Measurements from ENCODE around the gene USP14. TPM values are rescaled to one million over a fixed set of nuclear protein-coding genes. Genes with fewer than 3 reads are reported as not detected.
"Not testable (repeated sequence)": the region's sequence is repeated elsewhere in the genome, so short reads cannot be mapped to it uniquely, and the experiment has no call there.

USP14 gene
- total RNA-seq, 1 donor from 2014 or later, result 40.0 TPM

GRCh38 chr18:135045-135444, 23.3 kb upstream of the USP14 start:
- TF ChIP-seq, protein P1, sequence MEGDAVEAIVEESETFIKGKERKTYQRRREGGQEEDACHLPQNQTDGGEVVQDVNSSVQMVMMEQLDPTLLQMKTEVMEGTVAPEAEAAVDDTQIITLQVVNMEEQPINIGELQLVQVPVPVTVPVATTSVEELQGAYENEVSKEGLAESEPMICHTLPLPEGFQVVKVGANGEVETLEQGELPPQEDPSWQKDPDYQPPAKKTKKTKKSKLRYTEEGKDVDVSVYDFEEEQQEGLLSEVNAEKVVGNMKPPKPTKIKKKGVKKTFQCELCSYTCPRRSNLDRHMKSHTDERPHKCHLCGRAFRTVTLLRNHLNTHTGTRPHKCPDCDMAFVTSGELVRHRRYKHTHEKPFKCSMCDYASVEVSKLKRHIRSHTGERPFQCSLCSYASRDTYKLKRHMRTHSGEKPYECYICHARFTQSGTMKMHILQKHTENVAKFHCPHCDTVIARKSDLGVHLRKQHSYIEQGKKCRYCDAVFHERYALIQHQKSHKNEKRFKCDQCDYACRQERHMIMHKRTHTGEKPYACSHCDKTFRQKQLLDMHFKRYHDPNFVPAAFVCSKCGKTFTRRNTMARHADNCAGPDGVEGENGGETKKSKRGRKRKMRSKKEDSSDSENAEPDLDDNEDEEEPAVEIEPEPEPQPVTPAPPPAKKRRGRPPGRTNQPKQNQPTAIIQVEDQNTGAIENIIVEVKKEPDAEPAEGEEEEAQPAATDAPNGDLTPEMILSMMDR (IDR thresholded peaks at IDR 0.05; ENCODE audit: insufficient read depth, low read length, poor library complexity, severe bottlenecking), result no peak
- no peak for DNase-seq (ENCODE audit: low read depth)
- Histone ChIP-seq H3K4me3 (ENCODE audit: low read depth, low read length) (no peak overlapping the region), H3K36me3 (ENCODE audit: control insufficient read depth, insufficient read depth, low read length) (no peaks in the 10 kb centered on the region), H3K27me3 (ENCODE audit: control insufficient read depth, insufficient read depth, low read length) (no peaks in the 10 kb centered on the region)

- TF ChIP-seq, protein P1 (IDR thresholded peaks at IDR 0.05; ENCODE audit: insufficient read depth, low read length, poor library complexity, severe bottlenecking), result no peak
- Histone ChIP-seq H3K27me3 (ENCODE audit: control insufficient read depth, insufficient read depth, low read length) (no peaks in the 10 kb centered on the region), H3K36me3 (ENCODE audit: control insufficient read depth, insufficient read depth, low read length) (no peaks in the 10 kb centered on the region), H3K4me3 (ENCODE audit: low read depth, low read length) (no peak overlapping the region)
- no peak for DNase-seq (ENCODE audit: low read depth)
Observed at GRCh38 chr18:136433-136832, 21.9 kb upstream of the USP14 start.

DNA sequence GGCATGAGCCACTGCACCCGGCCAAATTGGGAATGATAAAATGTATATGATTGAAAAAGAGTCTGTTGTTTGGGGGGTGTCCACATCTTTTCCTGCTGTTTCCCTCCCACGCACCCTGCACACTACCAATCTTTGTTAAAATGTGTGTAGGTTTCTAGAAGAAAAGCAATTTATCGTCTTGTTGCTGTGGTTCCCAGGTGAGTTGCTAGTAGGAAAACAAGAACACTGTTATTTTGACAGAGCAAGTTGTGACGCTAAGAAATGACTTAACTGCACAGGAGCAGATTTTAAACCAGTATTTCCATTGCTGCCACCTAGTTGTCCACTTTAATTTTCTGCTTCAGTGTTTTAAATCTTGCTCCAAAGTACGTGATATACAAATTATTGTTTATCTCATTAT, 21.0 kb upstream of the USP14 start:
- Histone ChIP-seq H3K27me3 (ENCODE audit: control insufficient read depth, insufficient read depth, low read length) (no peaks in the 10 kb centered on the region), H3K4me3 (ENCODE audit: low read depth, low read length) (no peak overlapping the region), H3K36me3 (ENCODE audit: control insufficient read depth, insufficient read depth, low read length) (no peaks in the 10 kb centered on the region)
- TF ChIP-seq, protein P1 (IDR thresholded peaks at IDR 0.05; ENCODE audit: insufficient read depth, low read length, poor library complexity, severe bottlenecking), result no peak
- no peak for DNase-seq (ENCODE audit: low read depth)

DNA sequence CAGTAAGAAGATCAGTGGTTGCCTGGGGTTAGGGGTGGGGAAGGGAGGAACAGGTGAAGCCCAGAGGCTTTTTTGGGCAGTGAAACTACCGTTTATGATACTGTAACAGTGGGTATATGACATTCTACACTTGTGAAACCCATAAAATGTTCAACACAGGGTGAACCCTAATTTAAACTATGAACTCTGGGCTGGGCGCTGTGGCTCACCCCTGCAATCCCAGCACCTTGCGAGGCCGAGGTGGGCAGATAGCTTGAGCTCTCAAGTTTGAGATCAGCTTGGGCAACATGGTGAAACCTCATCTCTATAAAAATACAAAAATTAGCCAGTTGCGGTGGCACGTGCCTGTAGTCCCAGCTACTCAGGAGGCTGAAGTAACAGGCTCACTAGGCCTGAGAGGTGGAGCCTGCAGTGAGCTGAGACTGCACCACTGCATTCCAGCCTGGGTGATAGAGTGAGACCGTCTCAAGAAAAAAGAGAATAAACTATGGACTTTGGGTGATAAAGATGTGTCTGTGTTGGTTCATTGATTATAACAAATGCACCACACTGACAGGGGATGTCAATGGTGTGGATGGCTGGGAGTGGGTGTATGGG, 17.6 kb upstream of the USP14 start:
- no peaks in the 10 kb centered on the region for H3K27me3 ChIP-seq (ENCODE audit: control insufficient read depth, insufficient read depth, low read length)
- H3K4me3 ChIP-seq (ENCODE audit: low read depth, low read length), result no peak overlapping the region
- DNase-seq (ENCODE audit: low read depth), result no peak
- H3K36me3 ChIP-seq (ENCODE audit: control insufficient read depth, insufficient read depth, low read length), result no peaks in the 10 kb centered on the region
- TF ChIP-seq, protein P1 (IDR thresholded peaks at IDR 0.05; ENCODE audit: insufficient read depth, low read length, poor library complexity, severe bottlenecking), result no peak

DNA sequence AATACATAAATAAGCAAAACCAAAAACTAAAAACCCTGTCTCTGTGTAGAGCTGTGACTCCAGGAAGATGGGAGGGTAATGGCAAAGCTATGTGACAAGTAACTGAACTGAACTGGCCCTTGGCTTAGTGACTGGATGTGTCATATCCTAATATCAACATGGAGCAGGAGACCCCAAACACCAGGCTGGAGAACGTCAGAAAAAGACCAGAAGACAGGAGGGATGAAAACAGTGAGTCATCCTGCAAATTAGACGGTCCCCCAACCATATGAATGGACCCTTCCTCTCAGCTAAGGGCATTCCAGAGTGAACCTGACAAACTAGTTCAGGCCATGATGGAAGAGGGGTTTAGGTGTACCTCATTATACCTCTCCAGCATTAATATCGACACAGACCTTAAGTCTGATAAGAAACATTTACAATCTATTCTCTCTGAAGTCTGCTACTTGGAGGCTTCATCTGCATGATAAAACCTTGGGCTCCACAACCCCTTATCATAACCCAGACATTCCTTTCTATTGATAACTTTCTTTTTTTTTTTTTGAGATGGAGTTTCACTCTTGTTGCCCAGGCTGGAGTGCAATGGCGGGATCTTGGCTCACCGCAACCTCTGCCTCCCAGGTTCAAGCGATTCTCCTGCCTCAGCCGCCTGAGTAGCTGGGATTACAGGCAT, 15.6 kb upstream of the USP14 start:
- H3K36me3 ChIP-seq (ENCODE audit: control insufficient read depth, insufficient read depth, low read length); H3K4me3 ChIP-seq (ENCODE audit: low read depth, low read length); H3K27me3 ChIP-seq (ENCODE audit: control insufficient read depth, insufficient read depth, low read length); DNase-seq (ENCODE audit: low read depth): not testable (repeated sequence)

GRCh38 chr18:148841-149240, 9.5 kb upstream of the USP14 start:
- Histone ChIP-seq H3K27me3 (ENCODE audit: control insufficient read depth, insufficient read depth, low read length) (no peaks in the 10 kb centered on the region), H3K36me3 (ENCODE audit: control insufficient read depth, insufficient read depth, low read length) (no peaks in the 10 kb centered on the region), H3K4me3 (ENCODE audit: low read depth, low read length) (no peak overlapping the region)
- TF ChIP-seq, protein P1 (IDR thresholded peaks at IDR 0.05; ENCODE audit: insufficient read depth, low read length, poor library complexity, severe bottlenecking), result no peak
- no peak for DNase-seq (ENCODE audit: low read depth)

Measured in kidney epithelial cell (primary cell).